DOHH2 (cell line): Measurements from ENCODE around the gene PLCB4.

ENCODE experiments used
- H3F3A ChIP-seq: fragments of 200-600 bp; sonication (generic), shearing (Covaris generic); 2 replicates; pipeline ENCODE4 v1.6.0; 2016; ENCODE audit warnings: antibody characterized with exemption, mild to moderate bottlenecking; ENCODE audit not compliant: control insufficient read depth, insufficient read depth
- H3K27ac ChIP-seq: fragments of 200-600 bp; sonication (generic); 2 replicates; pipeline ENCODE4 v1.5.1; 2014; ENCODE audit warnings: low read depth, mild to moderate bottlenecking, low read length, moderate library complexity
- H3K27me3 ChIP-seq: fragments of 200-600 bp; sonication (generic); 2 replicates; pipeline ENCODE4 v1.6.1; 2014; ENCODE audit warnings: mild to moderate bottlenecking, low read length, mixed read lengths; ENCODE audit not compliant: control insufficient read depth
- H3K36me3 ChIP-seq: fragments of 200-600 bp; sonication (generic); 2 replicates; pipeline ENCODE4 v1.6.1; 2014; ENCODE audit warnings: mild to moderate bottlenecking, low read length, moderate library complexity, mixed read lengths; ENCODE audit not compliant: control insufficient read depth
- H3K4me1 ChIP-seq: fragments of 200-600 bp; sonication (generic); 2 replicates; pipeline ENCODE4 v1.6.1; 2014; ENCODE audit warnings: mild to moderate bottlenecking, low read length, mixed read lengths; ENCODE audit not compliant: control insufficient read depth
- H3K4me2 ChIP-seq: fragments of 200-600 bp; sonication (generic); 2 replicates; pipeline ENCODE4 v1.6.0; 2014; ENCODE audit warnings: mild to moderate bottlenecking, low read length, moderate library complexity
- H3K4me3 ChIP-seq: fragments of 200-600 bp; sonication (generic); 2 replicates; pipeline ENCODE4 v1.5.1; 2014; ENCODE audit warnings: mild to moderate bottlenecking, low read length, mixed read lengths
- H3K79me2 ChIP-seq: fragments of 200-600 bp; sonication (generic); 2 replicates; pipeline ENCODE4 v1.6.1; 2014; ENCODE audit warnings: mild to moderate bottlenecking, low read length, mixed read lengths; ENCODE audit not compliant: control insufficient read depth
- H3K9me2 ChIP-seq: fragments of 200-600 bp; sonication (generic); replicated peaks from 2 replicates; pipeline ENCODE4 v1.6.1; 2014; ENCODE audit warnings: mild to moderate bottlenecking, low read length, mixed read lengths; ENCODE audit not compliant: control insufficient read depth
- H3K9me3 ChIP-seq: fragments of 200-600 bp; sonication (generic); 2 replicates; pipeline ENCODE4 v1.6.1; 2014; ENCODE audit warnings: antibody characterized with exemption, low read length, mixed read lengths; ENCODE audit not compliant: control insufficient read depth, insufficient read depth
- H4K20me1 ChIP-seq: fragments of 200-600 bp; sonication (generic); 2 replicates; pipeline ENCODE4 v1.6.0; 2014; ENCODE audit warnings: low read depth, mild to moderate bottlenecking, antibody characterized with exemption, low read length, moderate library complexity; ENCODE audit not compliant: control insufficient read depth, insufficient read depth
- EZH2phosphoT487 ChIP-seq: fragments of 200-600 bp; sonication (generic); IDR thresholded peaks from 2 replicates; pipeline ENCODE4 v1.6.1; 2017; ENCODE audit warnings: borderline replicate concordance, mild to moderate bottlenecking, antibody characterized with exemption, low read length, moderate library complexity, mixed read lengths
- TF ChIP-seq, protein P1 (sequence below): fragments of 200-600 bp; sonication (generic); IDR thresholded peaks from one replicate; pipeline ENCODE4 v1.5.1; 2014; ENCODE audit warnings: antibody characterized with exemption, mild to moderate bottlenecking, low read depth, low read length; ENCODE audit not compliant: poor library complexity, severe bottlenecking

Gene PLCB4

DNA sequence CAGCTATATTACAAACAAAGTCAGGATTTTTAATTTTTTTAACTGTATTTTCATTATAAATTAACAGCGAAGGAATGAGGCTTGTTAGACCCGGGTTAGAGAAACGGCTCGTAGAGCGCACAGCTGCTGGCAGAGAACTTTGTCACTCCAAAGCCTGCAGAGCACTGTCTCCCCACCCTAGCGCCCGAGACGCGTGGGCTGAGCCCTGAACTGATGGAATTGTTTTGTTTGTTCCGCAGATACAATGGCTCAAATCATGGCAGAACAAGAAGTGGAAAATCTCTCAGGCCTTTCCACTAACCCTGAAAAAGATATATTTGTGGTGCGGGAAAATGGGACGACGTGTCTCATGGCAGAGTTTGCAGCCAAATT, 446.3 kb downstream of the PLCB4 start:
- Histone ChIP-seq H3K4me3 (no peak overlapping the region), H3F3A (no peaks in the 10 kb centered on the region), H3K27me3 (peaks cover 16% of the 10 kb centered on the region), H3K4me1 (no peaks in the 10 kb centered on the region), H3K27ac (no peak overlapping the region), H3K36me3 (no peaks in the 10 kb centered on the region), H3K9me3 (no peaks in the 10 kb centered on the region), H3K4me2 (no peak overlapping the region), H3K79me2 (no peaks in the 10 kb centered on the region), H4K20me1 (no peaks in the 10 kb centered on the region), H3K9me2 (no peaks in the 10 kb centered on the region)
- TF ChIP-seq, protein P1, sequence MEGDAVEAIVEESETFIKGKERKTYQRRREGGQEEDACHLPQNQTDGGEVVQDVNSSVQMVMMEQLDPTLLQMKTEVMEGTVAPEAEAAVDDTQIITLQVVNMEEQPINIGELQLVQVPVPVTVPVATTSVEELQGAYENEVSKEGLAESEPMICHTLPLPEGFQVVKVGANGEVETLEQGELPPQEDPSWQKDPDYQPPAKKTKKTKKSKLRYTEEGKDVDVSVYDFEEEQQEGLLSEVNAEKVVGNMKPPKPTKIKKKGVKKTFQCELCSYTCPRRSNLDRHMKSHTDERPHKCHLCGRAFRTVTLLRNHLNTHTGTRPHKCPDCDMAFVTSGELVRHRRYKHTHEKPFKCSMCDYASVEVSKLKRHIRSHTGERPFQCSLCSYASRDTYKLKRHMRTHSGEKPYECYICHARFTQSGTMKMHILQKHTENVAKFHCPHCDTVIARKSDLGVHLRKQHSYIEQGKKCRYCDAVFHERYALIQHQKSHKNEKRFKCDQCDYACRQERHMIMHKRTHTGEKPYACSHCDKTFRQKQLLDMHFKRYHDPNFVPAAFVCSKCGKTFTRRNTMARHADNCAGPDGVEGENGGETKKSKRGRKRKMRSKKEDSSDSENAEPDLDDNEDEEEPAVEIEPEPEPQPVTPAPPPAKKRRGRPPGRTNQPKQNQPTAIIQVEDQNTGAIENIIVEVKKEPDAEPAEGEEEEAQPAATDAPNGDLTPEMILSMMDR = no peak
- no peak for TF ChIP-seq EZH2phosphoT487

DNA sequence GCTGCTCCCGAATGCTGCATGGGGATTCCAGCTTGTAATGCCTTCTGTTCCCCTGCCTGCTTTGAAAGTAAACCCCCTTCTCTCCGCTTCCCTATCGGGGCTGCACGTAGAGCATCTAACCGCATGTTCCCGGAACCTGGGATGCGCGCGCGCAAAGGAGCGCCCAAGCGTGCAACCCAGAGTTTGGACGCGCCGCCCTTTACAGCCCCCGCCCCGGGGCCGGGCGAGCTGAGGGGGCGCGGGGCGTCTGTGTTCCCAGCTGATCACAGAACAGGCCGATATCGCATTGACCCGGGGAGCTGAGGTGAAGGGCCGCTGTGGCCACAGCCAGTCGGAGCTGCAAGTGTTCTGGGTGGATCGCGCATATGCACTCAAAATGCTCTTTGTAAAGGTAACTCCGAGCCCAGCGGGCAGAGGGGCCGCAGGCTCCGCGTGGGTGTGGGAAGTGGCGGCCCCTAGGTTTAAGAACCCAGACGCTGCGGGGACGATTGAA, 446.9 kb downstream of the PLCB4 start:
- Histone ChIP-seq H3K4me2 (no peak overlapping the region), H3K4me1 (no peaks in the 10 kb centered on the region), H4K20me1 (no peaks in the 10 kb centered on the region), H3K4me3 (no peak overlapping the region), H3K27ac (no peak overlapping the region), H3K36me3 (no peaks in the 10 kb centered on the region), H3K27me3 (peaks cover 16% of the 10 kb centered on the region), H3K79me2 (no peaks in the 10 kb centered on the region), H3K9me2 (no peaks in the 10 kb centered on the region), H3K9me3 (no peaks in the 10 kb centered on the region), H3F3A (no peaks in the 10 kb centered on the region)
- TF ChIP-seq EZH2phosphoT487 = no peak
- TF ChIP-seq, protein P1 = no peak

DNA sequence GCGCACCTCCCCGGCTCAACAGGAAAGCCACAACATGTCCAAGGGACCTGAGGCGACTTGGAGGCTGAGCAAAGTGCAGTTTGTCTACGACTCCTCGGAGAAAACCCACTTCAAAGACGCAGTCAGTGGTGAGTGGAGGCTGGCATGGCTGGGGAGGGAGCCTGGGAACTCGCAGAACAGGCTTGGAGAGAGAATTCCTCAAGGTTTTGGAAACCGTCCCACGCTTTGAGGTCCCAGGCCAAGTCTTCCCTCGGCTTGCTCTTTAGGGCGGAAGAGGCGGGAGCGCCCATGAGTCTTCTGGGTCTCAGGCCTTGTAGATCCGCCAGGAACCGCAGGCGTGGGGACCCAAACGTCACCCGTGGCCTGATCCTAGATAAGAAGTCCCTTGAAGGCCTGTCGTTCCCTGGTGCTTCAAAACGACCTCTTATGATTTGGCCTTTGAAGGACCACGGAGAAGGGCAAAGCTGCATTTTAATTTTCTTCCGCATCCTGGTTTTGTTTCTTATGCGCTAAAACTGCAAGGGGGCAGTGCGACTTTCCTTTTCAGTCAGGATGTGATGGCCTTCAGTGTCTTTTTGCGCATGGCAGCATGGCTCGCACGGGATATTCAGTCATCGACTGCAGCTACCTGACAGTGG, 447.5 kb downstream of the PLCB4 start:
- no peak overlapping the region for H3K27ac ChIP-seq
- H3F3A ChIP-seq = no peaks in the 10 kb centered on the region
- H3K4me3 ChIP-seq = no peak overlapping the region
- H3K9me3 ChIP-seq = no peaks in the 10 kb centered on the region
- H3K36me3 ChIP-seq = no peaks in the 10 kb centered on the region
- TF ChIP-seq, protein P1 = no peak
- TF ChIP-seq EZH2phosphoT487 = no peak
- no peaks in the 10 kb centered on the region for H3K79me2 ChIP-seq
- H3K27me3 ChIP-seq = peaks cover 16% of the 10 kb centered on the region
- no peaks in the 10 kb centered on the region for H3K9me2 ChIP-seq
- no peaks in the 10 kb centered on the region for H3K4me1 ChIP-seq
- H4K20me1 ChIP-seq = no peaks in the 10 kb centered on the region
- no peak overlapping the region for H3K4me2 ChIP-seq
